HG02642 (cell line): ENCODE measurements around the gene RHOBTB1.

ENCODE experiments used
- ATAC-seq: cut with Tn5 transposase; IDR thresholded peaks from one replicate; pipeline ENCODE4 v1.9.1; 2021; ENCODE audit warnings: mild to moderate bottlenecking; ENCODE audit not compliant: unreplicated experiment, poor library complexity

RHOBTB1 gene

GRCh38 chr10:60828489-60828852 is 115.5 kb downstream of the RHOBTB1 start:
- no peak for ATAC-seq

GRCh38 chr10:60827791-60828488 is 116.0 kb downstream of the RHOBTB1 start:
- ATAC-seq, result no peak

GRCh38 chr10:60825520-60825919 is 118.5 kb downstream of the RHOBTB1 start:
- no peak for ATAC-seq

- no peak for ATAC-seq
Observed at GRCh38 chr10:60823324-60823723, 120.7 kb downstream of the RHOBTB1 start.

GRCh38 chr10:60822809-60823208 is 121.2 kb downstream of the RHOBTB1 start:
- no peak for ATAC-seq

GRCh38 chr10:60821656-60822055 is 122.3 kb downstream of the RHOBTB1 start:
- no peak for ATAC-seq

GRCh38 chr10:60820093-60820754 is 123.8 kb downstream of the RHOBTB1 start:
- no peak for ATAC-seq
